Heart left ventricle (tissue), 16 donors: ENCODE measurements around the gene CUTA. TPM values are rescaled to one million over a fixed set of nuclear protein-coding genes. Genes with fewer than 3 reads are reported as not detected.
A peak's percentile ranks its signal among the peaks of the same experiment; 100 is the strongest.

Experiments
- ATAC-seq, 4 donors: fragments of 200-7000 bp; cut with Tn5 transposase; one replicate each; pipeline ENCODE4 v1.9.1; 2020 to 2022; ENCODE audit warnings: moderate library complexity in 4 of 4, mild to moderate bottlenecking in 3 of 4, moderate number of reproducible peaks in 1 of 4
- DNase-seq, 5 donors: peaks; one replicate each; pipeline ENCODE4 v3.0.0-alpha.2; 2020
- H3K27ac ChIP-seq, 12 donors: fragments of 200-600 bp; sonication (generic) in 4 of 12; one replicate each; pipeline versions ENCODE4 v1.5.0 to v1.8.0; 2016 to 2022; ENCODE audit warnings: mild to moderate bottlenecking in 2 of 12
- H3K27me3 ChIP-seq, 9 donors: fragments of 200-600 bp; sonication (generic) in 2 of 9; one replicate each; pipeline versions ENCODE4 v1.5.1 to v1.8.0; 2016 to 2022; ENCODE audit warnings: mild to moderate bottlenecking in 3 of 9
- H3K36me3 ChIP-seq, 9 donors: fragments of 200-600 bp; sonication (generic) in 2 of 9; one replicate each; pipeline versions ENCODE4 v1.5.0 to v1.8.0; 2018 to 2022; ENCODE audit warnings: mild to moderate bottlenecking in 2 of 9
- H3K4me1 ChIP-seq, 12 donors: fragments of 200-600 bp; sonication (generic) in 4 of 12; one replicate each; pipeline versions ENCODE4 v1.5.0 to v1.8.0; 2016 to 2022; ENCODE audit warnings: mild to moderate bottlenecking in 3 of 12
- H3K4me3 ChIP-seq, 12 donors: fragments of 200-600 bp; sonication (generic) in 4 of 12; one replicate each; pipeline versions ENCODE4 v1.5.0 to v1.8.0; 2017 to 2022; ENCODE audit warnings: mild to moderate bottlenecking in 9 of 12, moderate library complexity in 4 of 12
- H3K9me3 ChIP-seq, 12 donors: fragments of 200-600 bp; sonication (generic) in 4 of 12; one replicate each; pipeline versions ENCODE4 v1.5.0 to v1.8.0; 2016 to 2022; ENCODE audit warnings: mild to moderate bottlenecking in 1 of 12
- CTCF ChIP-seq, 12 donors: fragments of 200-600 bp; sonication (generic) in 4 of 12; IDR thresholded peaks; one replicate each; pipeline versions ENCODE4 v1.5.0 to v1.8.0; 2018 to 2022; ENCODE audit warnings: antibody characterized with exemption in 12 of 12, mild to moderate bottlenecking in 5 of 12
- POLR2A ChIP-seq, 2 donors: fragments of 450-650 bp; IDR thresholded peaks; one replicate each; pipeline ENCODE4 v1.6.1; 2017; ENCODE audit warnings: antibody characterized with exemption in 2 of 2, mild to moderate bottlenecking in 2 of 2, moderate library complexity in 2 of 2
- WGBS, 4 donors: extraction: QIAGEN DNeasy Blood & Tissue Kit in 2 of 4; methylation state at CpG; one replicate each; pipeline versions ENCODE4 v1.1.5 to v1.1.7; 2013 to 2018; 5-methylcytosine and 5-hydroxymethylcytosine counted together
- intact Hi-C, 10 donors: fragments of 100-400 bp; cut with DNase I; formaldehyde crosslinking; loops; one replicate each; pipeline versions ENCODE4 v1.11.1 to v1.14.2; 2022
- polyA plus RNA-seq, 2 donors: library from polyadenylated mRNA; stranded (reverse); fragments of 200-250 nt; gene quantifications; one replicate each; pipeline ENCODE4 v1.2.3, GENCODE V29; 2013
- total RNA-seq, 9 donors: library from RNA; depleted of rRNA in 2 of 9; stranded (reverse); fragments of >200 nt in 2 of 9; fragmentation: NEBNext Ultra II Directional in 3 of 9; extraction: Animal tissue kit (Norgen Biotek cat#: 25700) in 3 of 9; gene quantifications; one replicate each; pipeline versions ENCODE4 v1.1.0 to v1.2.4, GENCODE V29; 2016 to 2023
- donor health status: ischemic (EF 13 %, LVEDD 7.1; RV severe dilation, severe dysfunction).
- donor health status: healthy with polysubstance abuse.
- donor health status: DM: no; HTN: yes; CAD: no.
- donor health status: DM: no; HTN: no; CAD: no.
- donor health status: ischemic (EF 25% LVEDD 6.9; RV normal size, moderate dysfunction).
- donor health status: ischemic (EF 25% LVEDD 5.7; RV mildly dilated, moderate dysfunction).
- donor health status: healthy.
- donor health status: DM: yes; HTN: yes; CAD: no.
- donor health status: ischemic (EF 35%, LVEDD 5.7; RV mildly dilated, moderate dysfunction).
- donor health status: nonischemic (EF 11% LVEDD 7.7; RV severe dilation, severe dysfunction).
- donor health status: DM: yes; HTN: yes; CAD: no.
- donor health status: PGD.
- donor health status: ischemic (EF 29% LVEDD 5.4; RV normal size, mild dysfunction).
- donor health status: nonischemic (EF 23%, LVEDD 6.1; RV moderate dilation, normal function).

CUTA gene
- total and polyA plus RNA-seq, 11 donors: 99.3 to 142 (median 128) TPM

GRCh38 chr6:33391278-33391921 lies 26.5 kb downstream of the CUTA start, which contains the start of gene KIFC1:
Gene KIFC1, plus strand, starts transcription at chr6:33391823. Its CDS starts 163 bp downstream, at chr6:33391986.
- H3K9me3 ChIP-seq: no peaks in the 10 kb centered on the region
- H3K4me3 ChIP-seq: peak within 1 kb of the TSS in 11 of 12 donors; percentile 38 to 72 (median 59)
- peak within 1 kb of the TSS; percentile 14 to 93 (median 88) for H3K27ac ChIP-seq
- H3K27me3 ChIP-seq: no peaks in the 10 kb centered on the region
- peaks cover 4 to 19% (median 8%) of the 10 kb centered on the region in 12 donors for H3K4me1 ChIP-seq
- peak; percentile 99 for DNase-seq
- intact Hi-C loops: loop anchor here in 7 of 10 donors (1.0 to 5.0 kb wide), 7 partner anchors 19 to 63 kb away; partner anchors contain the start of genes CUTA (in 1 of the 7), PHF1 (in 1 of the 7) and ZBTB9 (in 1 of the 7)
- H3K36me3 ChIP-seq: no peaks in the 10 kb centered on the region
- 0 to 1% (median 0%) methylated on average over 54 to 67 of the region's 67 CpGs for WGBS, 4 donors
- ATAC-seq: peak; percentile 98 to 99 (median 99)
- TF ChIP-seq CTCF (IDR thresholded peaks at IDR 0.05) (peak; percentile 96 to 100 (median 98)), POLR2A (IDR thresholded peaks at IDR 0.05) (peak in 1 of 2 donors; percentile 32)

- TF ChIP-seq CTCF (IDR thresholded peaks at IDR 0.05): no peak
- TF ChIP-seq POLR2A (IDR thresholded peaks at IDR 0.05): no peak
- H3K9me3 ChIP-seq: no peaks in the 10 kb centered on the region
- peak overlapping the region in 11 of 12 donors; percentile 4 to 72 (median 57) for H3K4me3 ChIP-seq
- H3K4me1 ChIP-seq: peaks cover 4 to 19% (median 8%) of the 10 kb centered on the region in 12 donors
- DNase-seq (no peak), ATAC-seq (no peak)
- peak overlapping the region; percentile 14 to 93 (median 88) for H3K27ac ChIP-seq
- intact Hi-C loops: loop anchor here in 7 of 10 donors (1.0 to 5.0 kb wide), 7 partner anchors 19 to 63 kb away; partner anchors contain the start of genes CUTA (in 1 of the 7), PHF1 (in 1 of the 7) and ZBTB9 (in 1 of the 7)
- H3K27me3 ChIP-seq: no peaks in the 10 kb centered on the region
- H3K36me3 ChIP-seq: no peaks in the 10 kb centered on the region
- WGBS, 4 donors: 75 to 78% (median 77%) methylated on average over 9 of the region's 9 CpGs
Observed at GRCh38 chr6:33390767-33391277, 27.1 kb downstream of the CUTA start.

- intact Hi-C loops: loop anchor here in 3 of 10 donors (2.0 to 5.0 kb wide), 3 partner anchors 21 to 37 kb away; partner anchors contain the start of gene PHF1 (in 1 of the 3)
- DNase-seq (no peak), ATAC-seq (no peak)
- Histone ChIP-seq H3K27ac (no peak overlapping the region), H3K4me3 (no peak overlapping the region), H3K27me3 (no peaks in the 10 kb centered on the region), H3K36me3 (no peaks in the 10 kb centered on the region), H3K4me1 (peaks cover 4 to 19% (median 8%) of the 10 kb centered on the region in 12 donors), H3K9me3 (no peaks in the 10 kb centered on the region)
- WGBS, 4 donors: 89 to 96% (median 93%) methylated on average over 2 of the region's 2 CpGs
- TF ChIP-seq CTCF (IDR thresholded peaks at IDR 0.05) (no peak), POLR2A (IDR thresholded peaks at IDR 0.05) (no peak)
Observed at GRCh38 chr6:33390173-33390572, 27.7 kb downstream of the CUTA start.

- no peak for DNase-seq
- Histone ChIP-seq H3K27ac (no peak overlapping the region), H3K4me1 (no peaks in the 10 kb centered on the region), H3K9me3 (no peaks in the 10 kb centered on the region), H3K36me3 (no peaks in the 10 kb centered on the region), H3K4me3 (no peak overlapping the region), H3K27me3 (no peaks in the 10 kb centered on the region)
- TF ChIP-seq POLR2A (IDR thresholded peaks at IDR 0.05) (no peak), CTCF (IDR thresholded peaks at IDR 0.05) (peak in 6 of 12 donors; percentile 11 to 36 (median 22))
- intact Hi-C loops: no loop called here
- WGBS, 4 donors: 26 to 43% (median 34%) methylated on average over 4 of the region's 4 CpGs
- ATAC-seq: peak in 1 of 4 donors; percentile 41
Observed at GRCh38 chr6:33384581-33385020, 33.3 kb downstream of the CUTA start.
